Epithelial cell of proximal tubule (primary cell): ENCODE results near the gene PTPN11. TPM values are rescaled to one million over a fixed set of nuclear protein-coding genes. Genes with fewer than 3 reads are reported as not detected.

Source experiments
- DNase-seq: peaks from one replicate; pipeline ENCODE4 v3.0.0-alpha.2; 2011; ENCODE audit warnings: low read depth
- H3K4me3 ChIP-seq: 2 replicates; pipeline ENCODE4 v1.5.1; 2011; ENCODE audit warnings: low read depth, mild to moderate bottlenecking, low read length
- total RNA-seq: library from RNA; depleted of rRNA; stranded (reverse); fragments of >200 nt; gene quantifications from 2 replicates; pipeline ENCODE4 v1.2.3, GENCODE V29; 2015
- TF ChIP-seq, protein P1 (sequence below): conservative IDR thresholded peaks from 2 replicates; pipeline ENCODE4 v1.5.1; 2012; ENCODE audit warnings: low read depth, mild to moderate bottlenecking, low read length

Gene PTPN11
- total RNA-seq, 1 donor from 2014 or later, result 80.5 TPM

GRCh38 chr12:112540021-112540420 lies 121.3 kb downstream of the PTPN11 start:
- no peak for DNase-seq
- TF ChIP-seq, protein P1, sequence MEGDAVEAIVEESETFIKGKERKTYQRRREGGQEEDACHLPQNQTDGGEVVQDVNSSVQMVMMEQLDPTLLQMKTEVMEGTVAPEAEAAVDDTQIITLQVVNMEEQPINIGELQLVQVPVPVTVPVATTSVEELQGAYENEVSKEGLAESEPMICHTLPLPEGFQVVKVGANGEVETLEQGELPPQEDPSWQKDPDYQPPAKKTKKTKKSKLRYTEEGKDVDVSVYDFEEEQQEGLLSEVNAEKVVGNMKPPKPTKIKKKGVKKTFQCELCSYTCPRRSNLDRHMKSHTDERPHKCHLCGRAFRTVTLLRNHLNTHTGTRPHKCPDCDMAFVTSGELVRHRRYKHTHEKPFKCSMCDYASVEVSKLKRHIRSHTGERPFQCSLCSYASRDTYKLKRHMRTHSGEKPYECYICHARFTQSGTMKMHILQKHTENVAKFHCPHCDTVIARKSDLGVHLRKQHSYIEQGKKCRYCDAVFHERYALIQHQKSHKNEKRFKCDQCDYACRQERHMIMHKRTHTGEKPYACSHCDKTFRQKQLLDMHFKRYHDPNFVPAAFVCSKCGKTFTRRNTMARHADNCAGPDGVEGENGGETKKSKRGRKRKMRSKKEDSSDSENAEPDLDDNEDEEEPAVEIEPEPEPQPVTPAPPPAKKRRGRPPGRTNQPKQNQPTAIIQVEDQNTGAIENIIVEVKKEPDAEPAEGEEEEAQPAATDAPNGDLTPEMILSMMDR, result no peak
- no peak overlapping the region for H3K4me3 ChIP-seq

- DNase-seq, result no peak
- no peak overlapping the region for H3K4me3 ChIP-seq
- TF ChIP-seq, protein P1, result no peak
Measured at GRCh38 chr12:112543751-112544150, 125.0 kb downstream of the PTPN11 start.

- TF ChIP-seq, protein P1, result no peak
- no peak for DNase-seq
- H3K4me3 ChIP-seq, result no peak overlapping the region
Measured at GRCh38 chr12:112546339-112546738, 127.6 kb downstream of the PTPN11 start.

- H3K4me3 ChIP-seq, result no peak overlapping the region
- TF ChIP-seq, protein P1, result no peak
- DNase-seq, result no peak
Measured at GRCh38 chr12:112546996-112547395, 128.2 kb downstream of the PTPN11 start.

GRCh38 chr12:112549031-112549430 lies 130.3 kb downstream of the PTPN11 start:
- no peak for DNase-seq
- TF ChIP-seq, protein P1, result no peak
- H3K4me3 ChIP-seq, result no peak overlapping the region

- TF ChIP-seq, protein P1, result no peak
Measured at GRCh38 chr12:112551681-112552080, 132.9 kb downstream of the PTPN11 start.

DNA sequence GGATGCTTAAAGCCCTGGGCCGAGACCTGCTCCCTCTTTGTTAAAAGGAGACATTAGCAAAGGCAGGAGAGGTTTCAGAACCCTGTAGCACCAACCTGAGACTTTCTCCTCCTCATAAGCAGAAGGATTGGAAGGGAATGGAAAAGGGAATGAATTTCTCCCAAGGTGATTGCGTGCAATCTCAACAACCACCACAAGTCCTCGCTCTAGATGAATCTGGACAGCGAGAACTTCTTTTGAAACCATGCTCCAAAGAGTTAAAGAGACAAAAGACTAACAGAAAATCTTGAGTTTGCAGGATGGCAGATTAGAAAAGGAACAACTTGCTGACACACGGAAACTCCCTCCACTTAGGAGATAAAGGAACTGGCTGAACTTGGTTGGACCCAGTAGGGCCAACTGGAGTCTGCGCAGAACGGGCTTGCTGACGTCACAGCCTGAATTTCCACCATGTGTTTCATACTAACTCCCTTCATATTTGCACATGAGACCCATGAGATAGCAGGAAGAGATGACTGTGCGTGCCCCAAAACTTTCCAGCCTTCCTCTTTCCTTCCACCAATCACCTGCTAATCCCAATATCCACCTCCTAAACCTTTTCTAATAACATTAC lies 137.0 kb downstream of the PTPN11 start:
- no peak overlapping the region for H3K4me3 ChIP-seq
- no peak for DNase-seq
- TF ChIP-seq, protein P1, result no peak

More at GRCh38 chr12:112551681-112552080, 132.9 kb downstream of the PTPN11 start:
- no peak overlapping the region for H3K4me3 ChIP-seq
- DNase-seq, result no peak
